Activated CD4-positive, CD25-positive, alpha-beta regulatory T cell treated with anti-CD3 and anti-CD28 coated beads, Interleukin-2, amount 50 U/mL, for 16 hours (primary cell): ENCODE results near the gene ARSD.
"Not testable (repeated sequence)": the region's sequence is repeated elsewhere in the genome, so short reads cannot be mapped to it uniquely, and the experiment has no call there.

ENCODE experiments used
- DNase-seq: peaks from one replicate; pipeline ENCODE4 v3.0.0-alpha.2; 2020; ENCODE audit warnings: low read depth, low spot score

ARSD gene

GRCh38 chrX:2933125-2933900, 4.2 kb upstream of the ARSD start:
- no peak for DNase-seq

- no peak for DNase-seq
These were observed 2.5 kb upstream of the ARSD start for GRCh38 chrX:2931612-2932011.

- no peak for DNase-seq
These were observed 2.0 kb upstream of the ARSD start for GRCh38 chrX:2931155-2931554.

GRCh38 chrX:2928191-2928582, 952 bp downstream of the ARSD start:
- DNase-seq: no peak

GRCh38 chrX:2926664-2927275, 2.4 kb downstream of the ARSD start:
- no peak for DNase-seq

GRCh38 chrX:2926255-2926654, 2.9 kb downstream of the ARSD start:
- DNase-seq: not testable (repeated sequence)

GRCh38 chrX:2924151-2924550, 5.0 kb downstream of the ARSD start:
- no peak for DNase-seq

GRCh38 chrX:2921750-2922149, 7.4 kb downstream of the ARSD start:
- no peak for DNase-seq

- no peak for DNase-seq
These were observed 7.9 kb downstream of the ARSD start for GRCh38 chrX:2921193-2921592.

- no peak for DNase-seq
These were observed 11.4 kb downstream of the ARSD start for GRCh38 chrX:2917767-2918166.

GRCh38 chrX:2913118-2913517, 16.0 kb downstream of the ARSD start:
- no peak for DNase-seq

- no peak for DNase-seq
These were observed 19.0 kb downstream of the ARSD start for GRCh38 chrX:2910109-2910508.

GRCh38 chrX:2908125-2908685, 20.9 kb downstream of the ARSD start:
- DNase-seq: no peak

- DNase-seq: no peak
These were observed 21.8 kb downstream of the ARSD start for GRCh38 chrX:2907295-2907694.

GRCh38 chrX:2903366-2903765, 25.8 kb downstream of the ARSD start:
- DNase-seq: no peak

GRCh38 chrX:2902841-2903240, 26.3 kb downstream of the ARSD start:
- DNase-seq: no peak

- no peak for DNase-seq
These were observed 27.6 kb downstream of the ARSD start for GRCh38 chrX:2901367-2902036.

GRCh38 chrX:2898846-2899512, 30.2 kb downstream of the ARSD start:
- no peak for DNase-seq

GRCh38 chrX:2897690-2898623, 31.2 kb downstream of the ARSD start:
- DNase-seq: not testable (repeated sequence)

- DNase-seq: no peak
These were observed 31.8 kb downstream of the ARSD start for GRCh38 chrX:2897311-2897689.

- no peak for DNase-seq
These were observed 34.2 kb downstream of the ARSD start for GRCh38 chrX:2894885-2895292.
